Osteocyte (in vitro differentiated cells): ENCODE results near the gene RNF133. TPM values are rescaled to one million over a fixed set of nuclear protein-coding genes. Genes with fewer than 3 reads are reported as not detected.

Experiments
- DNase-seq: peaks from one replicate; pipeline ENCODE4 v3.0.0; 2021; ENCODE audit warnings: mixed read lengths; ENCODE audit not compliant: unreplicated experiment; ENCODE audit errors: extremely low spot score
- H3K27ac Mint-ChIP-seq: one replicate; pipeline ENCODE4 v1.8.0; 2021; ENCODE audit warnings: mild to moderate bottlenecking, mixed read lengths; ENCODE audit not compliant: unreplicated experiment
- H3K27me3 Mint-ChIP-seq: one replicate; pipeline ENCODE4 v1.8.0; 2021; ENCODE audit warnings: mixed read lengths; ENCODE audit not compliant: unreplicated experiment
- H3K36me3 Mint-ChIP-seq: one replicate; pipeline ENCODE4 v1.8.0; 2021; ENCODE audit warnings: mixed read lengths; ENCODE audit not compliant: unreplicated experiment
- H3K4me1 Mint-ChIP-seq: one replicate; pipeline ENCODE4 v1.8.0; 2021; ENCODE audit warnings: mixed read lengths; ENCODE audit not compliant: unreplicated experiment
- H3K4me3 Mint-ChIP-seq: one replicate; pipeline ENCODE4 v1.8.0; 2021; ENCODE audit warnings: mild to moderate bottlenecking, moderate library complexity, mixed read lengths; ENCODE audit not compliant: unreplicated experiment
- H3K9me3 Mint-ChIP-seq: one replicate; pipeline ENCODE4 v1.8.0; 2021; ENCODE audit warnings: mixed read lengths; ENCODE audit not compliant: unreplicated experiment
- total RNA-seq: library from RNA; stranded (reverse); gene quantifications from 2 replicates; pipeline ENCODE4 v1.2.1, GENCODE V29; 2021
- TF ChIP-seq, protein P1 (sequence below): fragments of 200-600 bp; sonication (generic); IDR thresholded peaks from 2 replicates; pipeline ENCODE4 v1.5.0; 2021; ENCODE audit warnings: antibody characterized with exemption, mild to moderate bottlenecking, moderate library complexity

RNF133 gene
- total RNA-seq, 1 donor from 2014 or later, result not detected

- Mint-ChIP-seq H3K27ac (no peak overlapping the region), H3K36me3 (no peaks in the 10 kb centered on the region), H3K9me3 (peaks cover 9% of the 10 kb centered on the region), H3K4me3 (no peak overlapping the region), H3K27me3 (no peaks in the 10 kb centered on the region), H3K4me1 (no peaks in the 10 kb centered on the region)
- TF ChIP-seq, protein P1, sequence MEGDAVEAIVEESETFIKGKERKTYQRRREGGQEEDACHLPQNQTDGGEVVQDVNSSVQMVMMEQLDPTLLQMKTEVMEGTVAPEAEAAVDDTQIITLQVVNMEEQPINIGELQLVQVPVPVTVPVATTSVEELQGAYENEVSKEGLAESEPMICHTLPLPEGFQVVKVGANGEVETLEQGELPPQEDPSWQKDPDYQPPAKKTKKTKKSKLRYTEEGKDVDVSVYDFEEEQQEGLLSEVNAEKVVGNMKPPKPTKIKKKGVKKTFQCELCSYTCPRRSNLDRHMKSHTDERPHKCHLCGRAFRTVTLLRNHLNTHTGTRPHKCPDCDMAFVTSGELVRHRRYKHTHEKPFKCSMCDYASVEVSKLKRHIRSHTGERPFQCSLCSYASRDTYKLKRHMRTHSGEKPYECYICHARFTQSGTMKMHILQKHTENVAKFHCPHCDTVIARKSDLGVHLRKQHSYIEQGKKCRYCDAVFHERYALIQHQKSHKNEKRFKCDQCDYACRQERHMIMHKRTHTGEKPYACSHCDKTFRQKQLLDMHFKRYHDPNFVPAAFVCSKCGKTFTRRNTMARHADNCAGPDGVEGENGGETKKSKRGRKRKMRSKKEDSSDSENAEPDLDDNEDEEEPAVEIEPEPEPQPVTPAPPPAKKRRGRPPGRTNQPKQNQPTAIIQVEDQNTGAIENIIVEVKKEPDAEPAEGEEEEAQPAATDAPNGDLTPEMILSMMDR, result no peak
- no peak for DNase-seq
These were observed 35.2 kb downstream of the RNF133 start for GRCh38 chr7:122663733-122664132.

DNA sequence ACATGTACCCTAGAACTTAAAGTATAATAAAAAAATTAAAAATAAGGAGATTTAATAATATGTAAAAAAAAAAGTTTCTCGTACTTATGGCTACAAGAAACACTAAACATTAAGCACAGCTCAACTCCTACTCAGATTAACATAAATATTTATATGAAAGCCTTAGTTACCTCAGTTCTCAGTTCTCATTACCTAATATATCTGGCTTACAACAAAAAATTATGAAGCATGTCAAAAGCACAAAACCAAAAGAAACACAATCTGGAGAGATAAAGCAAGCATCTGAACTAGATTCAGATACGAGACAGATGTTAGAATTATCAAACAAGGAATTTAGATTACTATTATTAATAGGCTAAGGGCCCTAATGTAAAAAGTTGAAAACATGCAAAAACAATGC lies 40.1 kb downstream of the RNF133 start:
- no peaks in the 10 kb centered on the region for H3K4me1 Mint-ChIP-seq
- TF ChIP-seq, protein P1, result no peak
- no peaks in the 10 kb centered on the region for H3K27me3 Mint-ChIP-seq
- H3K36me3 Mint-ChIP-seq, result no peaks in the 10 kb centered on the region
- no peaks in the 10 kb centered on the region for H3K9me3 Mint-ChIP-seq
- DNase-seq, result no peak
- H3K4me3 Mint-ChIP-seq, result no peak overlapping the region
- H3K27ac Mint-ChIP-seq, result no peak overlapping the region

GRCh38 chr7:122653685-122654084 lies 45.2 kb downstream of the RNF133 start:
- Mint-ChIP-seq H3K36me3 (no peaks in the 10 kb centered on the region), H3K4me1 (no peaks in the 10 kb centered on the region), H3K27me3 (no peaks in the 10 kb centered on the region), H3K27ac (no peak overlapping the region), H3K9me3 (no peaks in the 10 kb centered on the region), H3K4me3 (no peak overlapping the region)
- no peak for DNase-seq
- TF ChIP-seq, protein P1, result no peak

DNA sequence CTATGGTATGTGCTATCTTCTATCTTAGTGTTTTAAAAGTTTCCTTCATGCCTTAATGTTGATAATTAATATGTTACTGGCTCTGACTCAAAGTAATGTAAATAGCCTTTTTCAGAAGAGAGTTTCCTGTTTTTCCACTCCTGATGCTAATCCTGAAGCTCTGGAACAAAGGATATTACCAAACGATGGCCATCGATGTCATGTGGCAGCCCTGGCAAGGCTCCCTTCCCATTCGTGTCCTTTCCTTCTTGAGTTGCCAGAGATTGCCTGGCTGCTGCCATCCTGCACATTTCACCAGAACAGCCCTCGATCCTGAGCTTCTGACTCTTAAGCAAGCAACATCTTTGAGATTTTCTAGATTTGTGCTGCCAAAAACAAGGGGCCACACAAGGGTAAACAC lies 46.0 kb downstream of the RNF133 start:
- TF ChIP-seq, protein P1, result no peak
- no peaks in the 10 kb centered on the region for H3K9me3 Mint-ChIP-seq

DNA sequence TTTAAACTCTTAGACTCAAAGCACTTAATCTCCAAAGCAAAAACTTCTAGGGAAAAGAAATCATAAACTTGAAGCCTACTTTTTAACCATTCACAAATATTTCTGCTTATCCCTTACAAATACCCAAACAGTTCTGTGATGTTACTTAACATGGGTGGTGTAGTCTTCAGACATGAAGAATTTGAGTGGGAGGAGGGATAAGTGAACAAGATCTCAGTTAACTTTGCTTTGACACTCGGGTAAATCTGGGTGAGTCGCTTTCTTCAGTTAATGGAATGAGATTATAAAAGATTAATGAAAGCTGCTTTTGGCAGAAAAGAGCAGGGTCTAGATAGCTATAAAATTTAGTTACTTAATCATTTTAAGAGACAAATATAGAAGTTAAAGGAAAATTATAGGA lies 47.5 kb downstream of the RNF133 start:
- H3K27me3 Mint-ChIP-seq, result no peaks in the 10 kb centered on the region
- no peaks in the 10 kb centered on the region for H3K9me3 Mint-ChIP-seq
- no peaks in the 10 kb centered on the region for H3K4me1 Mint-ChIP-seq
- TF ChIP-seq, protein P1, result no peak
- no peaks in the 10 kb centered on the region for H3K36me3 Mint-ChIP-seq
- no peak overlapping the region for H3K4me3 Mint-ChIP-seq
- DNase-seq, result no peak
- H3K27ac Mint-ChIP-seq, result no peak overlapping the region

More for the DNA sequence above, 46.0 kb downstream of the RNF133 start:
- Mint-ChIP-seq H3K27me3 (no peaks in the 10 kb centered on the region), H3K4me1 (no peaks in the 10 kb centered on the region), H3K36me3 (no peaks in the 10 kb centered on the region), H3K27ac (no peak overlapping the region), H3K4me3 (no peak overlapping the region)
- no peak for DNase-seq

Other genes starting within 250 kb of the RNF133 start
- gene RNF148, start 3.8 kb upstream of the RNF133 start, total RNA-seq, result not detected in 2 replicates
- gene CADPS2, start 187.3 kb upstream of the RNF133 start, total RNA-seq, result 0.81 and 1.0 TPM in 2 replicates